HG03457 (cell line): ENCODE measurements around the gene SEC61A1.

Source experiments
- ATAC-seq: cut with Tn5 transposase; IDR thresholded peaks from one replicate; pipeline ENCODE4 v1.9.1; 2021; ENCODE audit warnings: moderate number of reproducible peaks; ENCODE audit not compliant: unreplicated experiment

Gene SEC61A1

DNA sequence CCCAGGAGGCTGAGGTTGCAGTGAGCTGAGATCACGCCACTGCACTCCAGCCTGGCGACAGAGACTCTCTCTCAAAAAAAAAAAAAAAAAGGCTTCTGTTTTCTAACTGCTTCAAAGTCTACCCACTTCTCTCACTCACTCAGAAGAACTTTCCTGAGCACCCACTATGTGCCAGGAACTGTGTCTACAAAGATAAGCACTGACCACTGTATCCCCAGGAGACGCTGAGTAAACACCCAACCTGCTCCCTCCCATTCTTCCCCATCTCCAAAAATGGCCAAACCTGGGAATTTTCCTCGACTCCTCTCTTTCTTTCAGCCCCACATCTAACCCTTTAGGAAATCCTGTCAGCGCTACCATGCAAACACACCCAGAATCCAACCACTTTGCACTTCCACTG, 58.9 kb downstream of the SEC61A1 start:
- no peak for ATAC-seq

DNA sequence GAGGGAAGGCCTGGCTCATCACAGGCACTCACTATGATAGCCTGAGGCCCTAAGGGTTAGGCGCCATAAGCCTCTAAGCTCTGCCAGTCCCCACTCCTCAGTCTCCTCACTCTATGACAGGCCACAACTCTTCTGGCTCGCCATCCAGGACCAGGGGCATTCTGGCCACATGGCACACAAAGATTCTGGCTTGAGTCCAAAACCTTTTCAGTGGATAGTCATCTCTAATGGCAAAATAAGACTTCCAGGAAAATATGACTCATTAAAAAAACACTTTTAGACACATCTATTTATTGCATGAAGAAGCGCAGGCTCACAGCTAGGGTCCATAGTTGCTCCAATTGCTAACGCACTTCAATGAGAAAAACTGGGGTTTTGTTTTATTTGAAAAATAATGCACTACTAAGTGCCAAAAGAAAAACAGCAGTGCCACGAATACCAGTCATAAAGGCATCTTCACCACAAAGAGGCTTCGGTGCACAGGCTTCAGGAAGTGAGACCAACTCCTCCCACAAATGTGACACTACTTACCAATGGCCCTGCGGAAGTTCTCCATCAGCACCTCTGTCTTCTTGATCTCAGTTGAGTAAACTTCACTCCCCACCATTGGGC, 60.2 kb downstream of the SEC61A1 start:
- ATAC-seq: no peak

DNA sequence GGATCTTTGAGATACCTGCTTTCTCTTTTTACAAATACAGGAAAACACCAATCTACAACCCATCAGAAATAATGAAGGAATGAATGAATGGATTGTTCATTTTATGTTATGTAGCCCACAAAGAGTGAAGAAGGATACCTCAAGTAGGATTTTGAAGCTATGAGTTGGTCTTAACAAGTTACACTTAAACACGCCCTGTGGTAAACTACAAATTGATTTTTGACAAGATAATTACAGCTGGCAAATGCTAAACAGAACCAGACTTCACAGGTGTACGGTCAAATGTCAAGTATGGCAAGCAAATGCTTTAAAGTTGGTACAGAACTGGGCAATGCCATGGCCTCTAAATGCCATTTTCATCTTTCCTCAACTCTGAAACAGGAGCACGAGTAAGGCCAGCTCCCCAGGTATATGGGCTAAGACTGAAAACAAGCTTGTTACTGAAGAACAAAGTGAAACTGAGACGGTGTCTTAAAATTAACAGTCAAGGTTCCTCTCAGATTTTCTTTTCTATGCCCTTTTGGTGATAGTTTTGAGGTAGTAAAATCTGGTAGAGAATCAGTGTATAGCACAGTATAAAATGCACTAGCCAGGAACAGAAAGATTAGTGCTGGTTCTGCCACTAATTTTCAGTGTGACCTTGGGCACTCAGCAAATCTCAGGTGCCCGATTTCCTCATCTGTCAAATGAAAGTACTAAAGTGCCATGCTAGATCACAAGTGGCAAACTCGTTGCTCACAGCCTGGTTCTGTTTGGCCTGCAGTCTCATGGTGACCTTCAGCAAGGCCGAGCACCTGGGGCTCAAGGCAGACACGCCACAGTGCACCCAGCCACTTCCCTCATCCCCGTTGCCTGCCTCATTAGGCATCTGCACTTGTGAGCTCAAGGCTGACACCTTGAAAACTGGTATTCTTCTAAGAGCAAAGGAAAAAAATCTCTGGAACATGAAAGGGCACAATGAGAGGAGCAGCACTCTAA, 61.9 kb downstream of the SEC61A1 start:
- ATAC-seq: no peak
